ENCODE results near the gene HLA-DQB1. TPM values are rescaled to one million over a fixed set of nuclear protein-coding genes. Genes with fewer than 3 reads are reported as not detected.

Gene HLA-DQB1
- total RNA-seq, 1 experiment from 2014 or later = 2.1 TPM

- Histone ChIP-seq H3K27ac (ENCODE audit: low read depth, low read length) (no peak overlapping the region), H3K79me2 (ENCODE audit: insufficient read depth, low read length) (no peaks in the 10 kb centered on the region), H3K9ac (ENCODE audit: low read length) (no peak overlapping the region), H3K9me2 (ENCODE audit: insufficient read depth) (no peaks in the 10 kb centered on the region), H4K20me1 (ENCODE audit: insufficient read depth) (no peaks in the 10 kb centered on the region), H3K9me3 (ENCODE audit: control insufficient read depth in 1 of 2, insufficient read depth in 1 of 2, low read depth in 1 of 2, low read length in 2 of 2) (no peaks in the 10 kb centered on the region), H3K4me3 (replicated peaks in 1 of 2; ENCODE audit: low read depth in 1 of 2, low read length in 2 of 2) (no peak overlapping the region), H3K4me1 (ENCODE audit: control insufficient read depth in 1 of 2, insufficient read depth in 2 of 2, low read length in 2 of 2) (no peaks in the 10 kb centered on the region), H3K36me3 (ENCODE audit: control insufficient read depth in 1 of 2, insufficient read depth in 2 of 2, low read length in 2 of 2) (no peaks in the 10 kb centered on the region), H3K4me2 (ENCODE audit: low read length) (no peak overlapping the region), H3K27me3 (ENCODE audit: insufficient read depth, low read length) (no peaks in the 10 kb centered on the region), H2AFZ (ENCODE audit: low read depth, low read length, poor library complexity, severe bottlenecking) (no peak overlapping the region)
- no peak for TF ChIP-seq SIN3A (IDR thresholded peaks at IDR 0.05; ENCODE audit: low read depth)
- TF ChIP-seq ELF1 (IDR thresholded peaks at IDR 0.05; ENCODE audit: borderline replicate concordance, low read depth) = no peak
- TF ChIP-seq POLR2AphosphoS5 (IDR thresholded peaks at IDR 0.05; ENCODE audit: low read depth, low read length) = no peak
- no peak for TF ChIP-seq JUND (IDR thresholded peaks at IDR 0.05)
- TF ChIP-seq TCF7L2 (IDR thresholded peaks at IDR 0.05; ENCODE audit: borderline replicate concordance, extremely low read depth, insufficient read depth, insufficient read length) = no peak
- no peak for TF ChIP-seq ATF3 (IDR thresholded peaks at IDR 0.05)
- TF ChIP-seq EZH2 (IDR thresholded peaks at IDR 0.05) = no peak
- no peak for TF ChIP-seq REST (IDR thresholded peaks at IDR 0.05; ENCODE audit: low read depth)
- no peak for TF ChIP-seq SRF (IDR thresholded peaks at IDR 0.05; ENCODE audit: low read depth)
- TF ChIP-seq CBX3 (IDR thresholded peaks at IDR 0.05; ENCODE audit: low read depth) = no peak
- no peak for TF ChIP-seq MAX (IDR thresholded peaks at IDR 0.05)
- TF ChIP-seq ZFX (IDR thresholded peaks at IDR 0.05) = no peak
- TF ChIP-seq ZNF274 (IDR thresholded peaks at IDR 0.05; ENCODE audit: low read depth, low read length) = no peak
- no peak for TF ChIP-seq SP1 (IDR thresholded peaks at IDR 0.05; ENCODE audit: low read depth)
- ATAC-seq (no peak), DNase-seq (ENCODE audit: low read depth, low spot score) (no peak)
- POLR2A ChIA-PET = no interaction called here
- CTCF ChIA-PET = no interaction called here
- no TSS peak for BruUV-seq (replicated peaks)
- intact Hi-C loops (cut with micrococcal nuclease) = no loop called here
- RAD21 ChIA-PET (ENCODE audit: low non-redundant PET in 1 of 2, low total read pairs in 2 of 2, uncharacterized antibody in 2 of 2, unreplicated experiment in 2 of 2) = no interaction called here
Measured at GRCh38 chr6:32645047-32645703, 21.3 kb downstream of the HLA-DQB1 start.

Data from HCT116 (cell line).